Type B pancreatic cell (in vitro differentiated cells): ENCODE measurements around the gene SPG7. TPM values are rescaled to one million over a fixed set of nuclear protein-coding genes. Genes with fewer than 3 reads are reported as not detected.
"Not testable (repeated sequence)": the region's sequence is repeated elsewhere in the genome, so short reads cannot be mapped to it uniquely, and the experiment has no call there.

Source experiments
- DNase-seq: peaks from one replicate; pipeline ENCODE4 v3.0.0; 2021; ENCODE audit warnings: mixed read lengths; ENCODE audit not compliant: unreplicated experiment; ENCODE audit errors: extremely low spot score
- H3K27ac Mint-ChIP-seq: 2 replicates; pipeline ENCODE4 v1.8.0; 2021; ENCODE audit warnings: mild to moderate bottlenecking, mixed read lengths
- H3K27me3 Mint-ChIP-seq: 2 replicates; pipeline ENCODE4 v1.8.0; 2021; ENCODE audit warnings: mixed read lengths
- H3K36me3 Mint-ChIP-seq: 2 replicates; pipeline ENCODE4 v1.8.0; 2021; ENCODE audit warnings: mixed read lengths
- H3K4me1 Mint-ChIP-seq: one replicate; pipeline ENCODE4 v1.8.0; 2021; ENCODE audit warnings: mixed read lengths; ENCODE audit not compliant: unreplicated experiment
- H3K4me3 Mint-ChIP-seq: 2 replicates; pipeline ENCODE4 v1.8.0; 2021; ENCODE audit warnings: mild to moderate bottlenecking, mixed read lengths
- H3K9me3 Mint-ChIP-seq: 2 replicates; pipeline ENCODE4 v1.8.0; 2021; ENCODE audit warnings: mixed read lengths
- long read RNA-seq: library from polyadenylated mRNA; unstranded; transcript quantifications from one replicate; pipeline ENCODE4 v2.0.0, GENCODE V29; 2020
- total RNA-seq: library from RNA; stranded (reverse); gene quantifications from 2 replicates; pipeline ENCODE4 v1.2.1, GENCODE V29; 2021; ENCODE audit warnings: low replicate concordance
- TF ChIP-seq, protein P1 (sequence below): fragments of 200-600 bp; sonication (generic); conservative IDR thresholded peaks from 2 replicates; pipeline ENCODE4 v1.5.0; 2021; ENCODE audit warnings: antibody characterized with exemption, mild to moderate bottlenecking

Gene SPG7
- 120 and 129 TPM in 2 replicates for total RNA-seq
- long read RNA-seq, full-length matches to known transcripts = 2 of 18 reads
- long read RNA-seq, partial matches to known transcripts = 14 of 18 reads
- long read RNA-seq, other reads (novel, unspliced or antisense) = 2 of 18 reads

DNA sequence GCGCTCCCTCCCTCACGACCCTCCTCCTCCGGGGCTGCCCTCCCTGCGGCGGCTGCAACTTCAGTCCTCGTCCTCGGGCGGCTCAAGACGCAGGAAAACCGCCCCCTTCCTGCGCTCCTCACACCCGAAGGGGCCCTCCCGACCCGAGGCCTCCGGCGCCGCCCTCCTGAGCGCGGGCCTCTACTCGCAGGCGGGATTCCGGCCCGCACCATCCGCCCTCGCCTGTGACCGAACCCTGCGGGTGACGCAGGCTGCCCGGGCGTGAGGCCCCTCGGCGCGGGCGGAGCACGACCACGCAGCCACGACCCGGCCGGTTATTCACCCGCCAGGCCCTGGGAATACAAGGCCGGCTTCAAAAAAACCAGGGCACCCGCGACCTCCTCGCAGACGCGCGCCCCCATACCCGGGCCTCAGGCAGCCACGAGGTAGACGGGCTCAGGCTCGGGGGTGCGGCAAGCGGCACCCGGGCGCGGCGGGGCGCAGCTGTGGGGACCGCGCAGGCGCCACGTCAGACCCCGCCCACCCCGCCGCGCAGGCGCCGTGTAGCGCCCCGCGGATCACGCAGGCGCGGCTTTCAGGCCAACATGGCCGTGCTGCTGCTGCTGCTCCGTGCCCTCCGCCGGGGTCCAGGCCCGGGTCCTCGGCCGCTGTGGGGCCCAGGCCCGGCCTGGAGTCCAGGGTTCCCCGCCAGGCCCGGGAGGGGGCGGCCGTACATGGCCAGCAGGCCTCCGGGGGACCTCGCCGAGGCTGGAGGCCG lies at the start of gene SPG7:
Gene SPG7 (plus strand): TSS at position 570 of the 757 bp plus-strand sequence. CDS start 15 bp downstream, at position 585.
- H3K9me3 Mint-ChIP-seq = no peaks in the 10 kb centered on the region
- peaks cover 18% of the 10 kb centered on the region for H3K4me1 Mint-ChIP-seq
- H3K27ac Mint-ChIP-seq = peak within 1 kb of the TSS; percentile 99
- TF ChIP-seq, protein P1, sequence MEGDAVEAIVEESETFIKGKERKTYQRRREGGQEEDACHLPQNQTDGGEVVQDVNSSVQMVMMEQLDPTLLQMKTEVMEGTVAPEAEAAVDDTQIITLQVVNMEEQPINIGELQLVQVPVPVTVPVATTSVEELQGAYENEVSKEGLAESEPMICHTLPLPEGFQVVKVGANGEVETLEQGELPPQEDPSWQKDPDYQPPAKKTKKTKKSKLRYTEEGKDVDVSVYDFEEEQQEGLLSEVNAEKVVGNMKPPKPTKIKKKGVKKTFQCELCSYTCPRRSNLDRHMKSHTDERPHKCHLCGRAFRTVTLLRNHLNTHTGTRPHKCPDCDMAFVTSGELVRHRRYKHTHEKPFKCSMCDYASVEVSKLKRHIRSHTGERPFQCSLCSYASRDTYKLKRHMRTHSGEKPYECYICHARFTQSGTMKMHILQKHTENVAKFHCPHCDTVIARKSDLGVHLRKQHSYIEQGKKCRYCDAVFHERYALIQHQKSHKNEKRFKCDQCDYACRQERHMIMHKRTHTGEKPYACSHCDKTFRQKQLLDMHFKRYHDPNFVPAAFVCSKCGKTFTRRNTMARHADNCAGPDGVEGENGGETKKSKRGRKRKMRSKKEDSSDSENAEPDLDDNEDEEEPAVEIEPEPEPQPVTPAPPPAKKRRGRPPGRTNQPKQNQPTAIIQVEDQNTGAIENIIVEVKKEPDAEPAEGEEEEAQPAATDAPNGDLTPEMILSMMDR = no peak
- H3K4me3 Mint-ChIP-seq = peak within 1 kb of the TSS; percentile 99
- no peaks in the 10 kb centered on the region for H3K27me3 Mint-ChIP-seq
- DNase-seq = peak; percentile 93
- no peaks in the 10 kb centered on the region for H3K36me3 Mint-ChIP-seq

DNA sequence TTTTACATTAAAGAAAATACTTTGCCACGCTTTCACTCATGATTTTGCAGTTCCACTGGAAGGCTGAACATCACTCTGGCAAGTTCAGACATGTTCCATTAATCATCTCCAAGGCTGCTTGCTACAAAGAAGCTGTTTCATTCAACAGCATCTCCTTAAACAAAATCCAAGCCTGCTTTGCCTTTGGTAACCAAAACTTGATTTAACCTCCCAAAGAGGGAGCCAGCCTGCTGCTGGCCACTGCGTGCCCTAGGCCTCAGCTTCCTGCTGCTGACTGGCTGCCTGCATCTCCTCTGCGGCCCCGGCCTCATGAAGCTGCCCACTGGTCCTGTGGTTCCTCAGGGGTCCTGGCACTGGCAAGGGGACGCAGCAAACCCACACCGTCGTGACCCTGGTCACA lies 49.7 kb upstream of the SPG7 start:
- Mint-ChIP-seq H3K4me1 (peaks cover 25% of the 10 kb centered on the region), H3K4me3 (no peak overlapping the region), H3K9me3 (peaks cover 4% of the 10 kb centered on the region)

DNA sequence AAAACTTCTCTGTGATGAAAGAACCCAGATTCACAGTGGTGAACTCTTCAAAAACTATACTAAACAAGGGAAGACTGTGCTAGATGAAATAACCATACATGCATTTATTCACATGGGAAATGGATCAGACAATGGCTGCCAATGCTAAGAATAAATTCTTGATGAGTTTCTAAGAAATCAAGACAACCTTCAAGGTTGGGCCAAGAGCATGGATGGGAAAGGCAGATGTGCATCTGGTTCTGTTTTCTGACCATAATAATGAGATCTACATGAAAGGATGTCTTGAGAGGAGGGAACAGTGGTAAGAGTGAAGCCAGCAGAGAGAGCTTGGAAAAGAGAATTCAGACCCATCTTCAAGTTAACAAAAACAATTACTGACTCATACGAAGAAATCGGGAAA lies 49.2 kb upstream of the SPG7 start:
- Mint-ChIP-seq H3K4me3 (no peak overlapping the region), H3K4me1 (peaks cover 21% of the 10 kb centered on the region), H3K9me3 (peaks cover 4% of the 10 kb centered on the region), H3K27ac (peak overlapping the region; percentile 70), H3K36me3 (peaks cover 23% of the 10 kb centered on the region), H3K27me3 (no peaks in the 10 kb centered on the region)
- DNase-seq = no peak
- TF ChIP-seq, protein P1 = no peak

More for the DNA sequence above, 49.7 kb upstream of the SPG7 start:
- Mint-ChIP-seq H3K27ac (peak overlapping the region; percentile 70), H3K36me3 (peaks cover 25% of the 10 kb centered on the region), H3K27me3 (no peaks in the 10 kb centered on the region)
- no peak for DNase-seq
- TF ChIP-seq, protein P1 = no peak

DNA sequence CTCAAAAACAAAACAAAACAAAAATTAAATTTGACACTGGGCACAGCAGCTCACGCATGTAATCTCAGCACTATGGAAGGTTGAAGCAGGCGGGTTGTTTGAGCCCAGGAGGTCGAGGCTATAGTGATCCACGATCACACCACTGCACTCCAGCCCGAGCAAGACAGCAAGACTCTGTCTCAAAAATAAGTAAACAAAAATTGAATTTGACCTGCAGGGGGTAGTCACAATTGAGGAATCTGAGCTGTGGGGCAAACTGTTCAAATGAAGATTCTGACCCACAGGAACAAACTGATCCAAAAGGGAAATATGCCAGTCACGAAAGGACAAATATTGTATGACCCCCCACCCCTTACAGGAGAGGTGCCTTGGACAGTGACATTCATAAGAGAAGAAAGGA lies 47.6 kb upstream of the SPG7 start:
- peaks cover 26% of the 10 kb centered on the region for H3K4me1 Mint-ChIP-seq
- peak overlapping the region; percentile 51 for H3K27ac Mint-ChIP-seq
- TF ChIP-seq, protein P1 = no peak
- no peaks in the 10 kb centered on the region for H3K27me3 Mint-ChIP-seq
- peaks cover 4% of the 10 kb centered on the region for H3K9me3 Mint-ChIP-seq
- DNase-seq = no peak
- H3K36me3 Mint-ChIP-seq = peaks cover 22% of the 10 kb centered on the region
- H3K4me3 Mint-ChIP-seq = no peak overlapping the region

DNA sequence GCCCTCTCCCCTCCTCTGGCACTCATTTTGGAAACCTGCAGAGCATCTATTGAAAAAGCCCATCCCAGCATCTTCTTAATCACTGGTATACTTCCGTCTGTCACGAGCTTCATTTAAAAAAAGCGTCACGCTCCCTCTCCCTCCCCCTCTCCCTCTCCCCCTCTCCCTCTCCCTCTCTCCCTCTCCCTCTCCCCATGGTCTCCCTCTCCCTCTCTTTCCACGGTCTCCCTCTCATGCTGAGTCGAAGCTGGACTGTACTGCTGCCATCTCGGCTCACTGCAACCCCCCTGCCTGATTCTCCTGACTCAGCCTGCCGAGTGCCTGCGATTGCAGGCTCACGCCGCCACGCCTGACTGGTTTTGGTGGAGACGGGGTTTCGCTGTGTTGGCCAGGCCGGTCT lies 46.3 kb upstream of the SPG7 start:
- H3K36me3 Mint-ChIP-seq = peaks cover 23% of the 10 kb centered on the region
- peaks cover 33% of the 10 kb centered on the region for H3K4me1 Mint-ChIP-seq
- not testable (repeated sequence) for H3K9me3 Mint-ChIP-seq, DNase-seq, H3K27ac Mint-ChIP-seq, H3K4me3 Mint-ChIP-seq, H3K27me3 Mint-ChIP-seq

DNA sequence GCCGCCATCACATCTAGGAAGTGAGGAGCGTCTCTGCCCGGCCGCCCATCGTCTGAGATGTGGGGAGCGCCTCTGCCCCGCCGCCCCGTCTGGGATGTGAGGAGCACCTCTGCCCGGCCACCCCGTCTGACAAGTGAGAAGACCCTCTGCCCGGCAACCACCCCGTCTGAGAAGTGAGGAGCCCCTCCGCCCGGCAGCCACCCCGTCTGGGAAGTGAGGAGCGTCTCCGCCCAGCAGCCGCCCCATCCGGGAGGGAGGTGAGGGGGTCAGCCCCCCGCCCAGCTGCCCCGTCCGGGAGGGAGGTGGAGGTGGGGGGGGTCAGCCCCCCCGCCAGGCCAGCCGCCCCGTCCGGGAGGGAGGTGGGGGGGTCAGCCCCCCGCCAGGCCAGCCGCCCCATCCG lies 45.6 kb upstream of the SPG7 start:
- H3K27ac Mint-ChIP-seq, DNase-seq, H3K9me3 Mint-ChIP-seq, H3K4me3 Mint-ChIP-seq, H3K27me3 Mint-ChIP-seq: not testable (repeated sequence)
- Mint-ChIP-seq H3K4me1 (peaks cover 33% of the 10 kb centered on the region), H3K36me3 (peaks cover 23% of the 10 kb centered on the region)

DNA sequence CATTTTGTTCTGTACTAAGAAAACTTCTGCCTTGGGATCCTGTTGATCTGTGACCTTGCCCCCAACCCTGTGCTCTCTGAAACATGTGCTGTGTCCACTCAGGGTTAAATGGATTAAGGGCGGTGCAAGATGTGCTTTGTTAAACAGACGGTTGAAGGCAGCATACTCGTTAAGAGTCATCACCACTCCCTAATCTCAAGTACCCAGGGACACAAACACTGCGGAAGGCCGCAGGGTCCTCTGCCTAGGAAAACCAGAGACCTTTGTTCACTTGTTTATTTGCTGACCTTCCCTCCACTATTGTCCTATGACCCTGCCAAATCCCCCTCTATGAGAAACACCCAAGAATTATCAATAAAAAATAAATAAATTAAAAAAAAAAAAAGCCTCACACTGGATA lies 44.9 kb upstream of the SPG7 start:
- H3K4me3 Mint-ChIP-seq, DNase-seq, H3K9me3 Mint-ChIP-seq, H3K27ac Mint-ChIP-seq, H3K27me3 Mint-ChIP-seq: not testable (repeated sequence)
- Mint-ChIP-seq H3K36me3 (peaks cover 23% of the 10 kb centered on the region), H3K4me1 (peaks cover 33% of the 10 kb centered on the region)
